Loucy (cell line): Measurements from ENCODE around the gene PCDHGA2.

Source experiments
- CTCF ChIP-seq: fragments of 200-600 bp; sonication (generic); conservative IDR thresholded peaks from 2 replicates; pipeline ENCODE4 v1.5.1; 2014; ENCODE audit warnings: mild to moderate bottlenecking, antibody characterized with exemption, low read length
- EZH2phosphoT487 ChIP-seq: fragments of 200-600 bp; IDR thresholded peaks from 2 replicates; pipeline ENCODE4 v1.6.1; 2018; ENCODE audit warnings: antibody characterized with exemption, mild to moderate bottlenecking, moderate library complexity, borderline replicate concordance

- TF ChIP-seq CTCF (0 out of 2 replicates have a peak, but pooled peaks have one; percentile 15), EZH2phosphoT487 (no peak)
Observed at GRCh38 chr5:141345327-141345726, 6.8 kb downstream of the PCDHGA2 start.
